GM12878 (cell line): Measurements from ENCODE around the gene RAB25. TPM values are rescaled to one million over a fixed set of nuclear protein-coding genes. Genes with fewer than 3 reads are reported as not detected.

Experiments used
- ATAC-seq: fragments of 200-7000 bp; cut with Tn5 transposase; 3 replicates; pipeline ENCODE4 v1.9.1; 2020; ENCODE audit warnings: mild to moderate bottlenecking, moderate library complexity
- BruUV-seq: library from RNA; stranded (reverse); fragments of 400-500 nt; replicated peaks from 2 replicates; lab custom pipeline; 2021; lab: Mats Ljungman, UMichigan
- CTCF ChIA-PET: fragments of 300-600 bp; sonication (Branson Sonifier 250); formaldehyde crosslinking; extraction: SDS; loops from one replicate; lab custom pipeline; 2021; ENCODE audit warnings: inconsistent platforms; lab: Yijun Ruan, JAX
- POLR2A ChIA-PET: fragments of 350-600 bp; formaldehyde crosslinking; extraction: SDS; loops from one replicate; lab custom pipeline; 2021; ENCODE audit warnings: inconsistent platforms; lab: Charles Lee
- RAD21 ChIA-PET: fragments of 300-600 bp; sonication (Branson Sonifier 250); formaldehyde crosslinking; loops from one replicate; lab custom pipeline; 2023; ENCODE audit warnings: antibody characterized with exemption; ENCODE audit not compliant: unreplicated experiment; lab: Charles Lee
- SMC1A ChIA-PET: fragments of 300-600 bp; sonication (Branson Sonifier 250); formaldehyde crosslinking; loops from one replicate; lab custom pipeline; 2023; ENCODE audit not compliant: unreplicated experiment, uncharacterized antibody; lab: Charles Lee
- DNase-seq: peaks from one replicate; pipeline ENCODE4 v3.0.0-alpha.2; 2011; ENCODE audit warnings: low read depth, low spot score
- FAIRE-seq: peaks from 3 replicates; lab custom pipeline; 2011; peaks lifted over from hg19 to GRCh38; lab: Jason Lieb, UNC
- H2AFZ ChIP-seq: 2 replicates; pipeline ENCODE4 v1.6.0; 2011; ENCODE audit warnings: low read depth, low read length, control low read depth; ENCODE audit not compliant: control insufficient read depth
- H3K27ac ChIP-seq: 2 replicates; pipeline ENCODE4 v1.5.1; 2011; ENCODE audit warnings: control low read depth; ENCODE audit not compliant: control insufficient read depth, insufficient read depth
- H3K27me3 ChIP-seq, 2 experiments: replicated peaks in 1 of 2; 2 replicates each; pipeline versions ENCODE4 v1.6.0 to v1.6.1; 2011; ENCODE audit warnings: low read length in 1 of 2; ENCODE audit not compliant: control insufficient read depth in 2 of 2, insufficient read depth in 2 of 2
- H3K36me3 ChIP-seq, 2 experiments: 2 replicates each; pipeline ENCODE4 v1.5.1; 2011; ENCODE audit warnings: low read length in 1 of 2; ENCODE audit not compliant: control insufficient read depth in 2 of 2, insufficient read depth in 2 of 2
- H3K4me1 ChIP-seq: 2 replicates; pipeline ENCODE4 v1.6.1; 2011; ENCODE audit warnings: mild to moderate bottlenecking, low read length, moderate library complexity, mixed read lengths; ENCODE audit not compliant: control insufficient read depth, insufficient read depth
- H3K4me2 ChIP-seq: 2 replicates; pipeline ENCODE4 v1.6.0; 2011; ENCODE audit warnings: control low read depth; ENCODE audit not compliant: control insufficient read depth, insufficient read depth
- H3K4me3 ChIP-seq: fragments of 200-600 bp; sonication (generic); 2 replicates; pipeline ENCODE4 v1.5.1; 2016
- H3K79me2 ChIP-seq: 2 replicates; pipeline ENCODE4 v1.6.0; 2011; ENCODE audit warnings: low read length; ENCODE audit not compliant: control insufficient read depth, insufficient read depth
- H3K9ac ChIP-seq: 2 replicates; pipeline ENCODE4 v1.8.0; 2011; ENCODE audit warnings: low read length, control low read depth, mixed read lengths; ENCODE audit not compliant: control insufficient read depth, insufficient read depth
- H3K9me3 ChIP-seq: replicated peaks from 3 replicates; pipeline ENCODE4 v1.5.1; 2011; ENCODE audit warnings: mild to moderate bottlenecking, low read length; ENCODE audit not compliant: control insufficient read depth, insufficient read depth
- H4K20me1 ChIP-seq: 2 replicates; pipeline ENCODE4 v1.6.0; 2011; ENCODE audit not compliant: control insufficient read depth, insufficient read depth
- BCLAF1 ChIP-seq: fragments of 450-650 bp; IDR thresholded peaks from 2 replicates; pipeline ENCODE4 v1.6.1; 2017; ENCODE audit warnings: antibody characterized with exemption, mild to moderate bottlenecking, moderate library complexity
- CBX3 ChIP-seq: fragments of 200-600 bp; sonication (generic); IDR thresholded peaks from 2 replicates; pipeline ENCODE4 v1.6.1; 2016; ENCODE audit warnings: low read depth, borderline replicate concordance
- EGR1 ChIP-seq, 2 experiments: IDR thresholded peaks; 1 replicate in 1 of 2; 2 replicates in 1 of 2; pipeline ENCODE4 v1.6.1; 2011 to 2012; ENCODE audit warnings: low read depth in 2 of 2, low read length in 2 of 2, borderline replicate concordance in 1 of 2, mild to moderate bottlenecking in 1 of 2, moderate library complexity in 1 of 2
- GATAD2B ChIP-seq: fragments of 450-650 bp; conservative IDR thresholded peaks from 2 replicates; pipeline ENCODE4 v1.6.1; 2017; ENCODE audit warnings: low read depth, mild to moderate bottlenecking, moderate library complexity
- HCFC1 ChIP-seq: fragments of 150-350 bp; IDR thresholded peaks from 2 replicates; pipeline ENCODE4 v1.6.1; 2014; ENCODE audit warnings: low read length
- IRF3 ChIP-seq: fragments of 450-650 bp; IDR thresholded peaks from 2 replicates; pipeline ENCODE4 v1.6.1; 2014; ENCODE audit warnings: mild to moderate bottlenecking
- KAT2A ChIP-seq: conservative IDR thresholded peaks from 2 replicates; pipeline ENCODE4 v1.6.1; 2011; ENCODE audit warnings: low read depth, low read length; ENCODE audit not compliant: control insufficient read depth
- LARP7 ChIP-seq: fragments of 450-650 bp; IDR thresholded peaks from 2 replicates; pipeline ENCODE4 v1.6.1; 2017; ENCODE audit warnings: mild to moderate bottlenecking
- MLLT1 ChIP-seq: fragments of 450-650 bp; IDR thresholded peaks from 2 replicates; pipeline ENCODE4 v1.6.1; 2016; ENCODE audit warnings: mild to moderate bottlenecking
- POLR2A ChIP-seq: IDR thresholded peaks from 2 replicates; pipeline ENCODE4 v1.6.1; 2011; ENCODE audit warnings: low read depth, mild to moderate bottlenecking, low read length
- RELA ChIP-seq: fragments of 450-650 bp; IDR thresholded peaks from 2 replicates; pipeline ENCODE4 v1.8.0; 2014; ENCODE audit warnings: borderline replicate concordance; ENCODE audit not compliant: partially characterized antibody
- SMAD1 ChIP-seq: fragments of 450-650 bp; IDR thresholded peaks from 2 replicates; pipeline ENCODE4 v1.6.1; 2018; ENCODE audit warnings: mild to moderate bottlenecking, low read depth; ENCODE audit not compliant: partially characterized antibody
- SMC3 ChIP-seq: IDR thresholded peaks from 2 replicates; pipeline ENCODE4 v1.6.1; 2011; ENCODE audit warnings: low read length, improper control_type of control experiment, borderline replicate concordance
- STAT3 ChIP-seq: IDR thresholded peaks from 2 replicates; pipeline ENCODE4 v1.6.1; 2011; ENCODE audit warnings: low read depth, low read length, improper control_type of control experiment
- SUZ12 ChIP-seq: fragments of 200-600 bp; sonication (generic); IDR thresholded peaks from one replicate; pipeline ENCODE4 v1.6.1; 2018; ENCODE audit warnings: antibody characterized with exemption, mild to moderate bottlenecking; ENCODE audit not compliant: unreplicated experiment
- ZNF24 ChIP-seq: fragments of 450-650 bp; IDR thresholded peaks from 2 replicates; pipeline ENCODE4 v1.6.1; 2017; ENCODE audit warnings: antibody characterized with exemption, mild to moderate bottlenecking
- ZSCAN29 ChIP-seq: fragments of 450-650 bp; IDR thresholded peaks from 2 replicates; pipeline ENCODE4 v1.6.1; 2017; ENCODE audit warnings: mild to moderate bottlenecking, moderate library complexity
- WGBS: methylation state at CpG from one replicate; pipeline ENCODE4 v1.1.6; 2016; ENCODE audit warnings: low lambda C conversion rate; ENCODE audit not compliant: insufficient replicate concordance, insufficient coverage; ENCODE audit errors: missing lambda C conversion rate; 5-methylcytosine and 5-hydroxymethylcytosine counted together
- in situ Hi-C: fragments of 300-500 bp; cut with MboI; formaldehyde crosslinking; loops from 9 replicates; pipeline ENCODE4 v1.14.3; 2018; ENCODE audit warnings: mixed read lengths
- intact Hi-C: fragments of 100-400 bp; cut with micrococcal nuclease; formaldehyde crosslinking; loops from one replicate; pipeline ENCODE4 v1.14.2; 2022; ENCODE audit not compliant: unreplicated experiment
- polyA plus RNA-seq, 11 experiments: library from polyadenylated mRNA; depleted of rRNA in 4 of 11; unstranded in 6 of 11; stranded (reverse) in 5 of 11; fragments of >200 nt; fragmentation: Nextera tagmentation in 4 of 11; fragmentation: Illumina TruSeq in 1 of 11; extraction: Ambion mirVana in 4 of 11; extraction: Trizol in 1 of 11; gene quantifications; 1 replicate in 1 of 11; 2 replicates in 10 of 11; pipeline versions ENCODE4 v1.2.1 to v1.2.3, GENCODE V29; 2011 to 2016; ENCODE audit warnings: inconsistent platforms in 2 of 11, missing spikeins in 2 of 11, low read depth in 1 of 11
- total RNA-seq, 4 experiments: library from RNA; depleted of rRNA in 3 of 4; stranded (reverse); fragments of >200 nt in 3 of 4; fragmentation: Illumina TruSeq in 1 of 4; extraction: Trizol in 1 of 4; gene quantifications; 2 replicates each; pipeline versions ENCODE4 v1.2.1 to v1.2.3, GENCODE V29; 2013 to 2021

RAB25 gene
- total and polyA plus RNA-seq, 10 of the 15 experiments (the other 5 are each of a cell fraction or from before 2014, with no cell fraction given), result 0.16 to 0.36 (median 0.22) TPM; not detected in 7

GRCh38 chr1:156024801-156025200 lies 36.2 kb upstream of the RAB25 start:
- in situ Hi-C loops (no loop called here), intact Hi-C loops (no loop called here)
- TF ChIP-seq ZNF24 (no peak), EGR1 (IDR thresholded peaks at IDR 0.05; ENCODE audit: borderline replicate concordance in 1 of 2, low read depth in 2 of 2, low read length in 2 of 2) (no peak), SMAD1 (no peak), SMC3 (no peak), MLLT1 (no peak), IRF3 (no peak), SUZ12 (no peak), KAT2A (no peak), RELA (no peak), LARP7 (no peak), ZSCAN29 (no peak), BCLAF1 (no peak), HCFC1 (no peak), GATAD2B (no peak), POLR2A (no peak), STAT3 (no peak), CBX3 (no peak)
- H3K9me3 ChIP-seq, result no peaks in the 10 kb centered on the region
- no peak for FAIRE-seq
- SMC1A ChIA-PET, result interaction anchor here (1.0 to 1.2 kb wide), 2 partner anchors 25 to 41 kb away, joined by 3 read pairs; no protein-coding TSS in a partner anchor
- no TSS peak for BruUV-seq
- no peak overlapping the region for H2AFZ ChIP-seq
- no peak overlapping the region for H3K4me2 ChIP-seq
- POLR2A ChIA-PET, result interaction anchor here (1.0 to 1.5 kb wide), 2 partner anchors 26 to 66 kb away, joined by 3 to 4 read pairs; no protein-coding TSS in a partner anchor
- RAD21 ChIA-PET, result no interaction called here
- H3K4me3 ChIP-seq, result no peak overlapping the region
- CTCF ChIA-PET, result interaction anchor here (0.9 to 1.4 kb wide), 5 partner anchors 35 to 199 kb away, joined by 3 to 6 read pairs (median 3); no protein-coding TSS in a partner anchor
- H3K27me3 ChIP-seq, result no peaks in the 10 kb centered on the region; a peak in 1 of 4 replicates
- H3K27ac ChIP-seq, result no peak overlapping the region
- peaks cover 2% of the 10 kb centered on the region for H3K4me1 ChIP-seq
- no peak for ATAC-seq
- H3K79me2 ChIP-seq, result peaks cover 10% of the 10 kb centered on the region
- no peak for DNase-seq
- no peaks in the 10 kb centered on the region for H3K36me3 ChIP-seq
- 62% methylated on average over 5 of the region's 5 CpGs for WGBS
- no peak overlapping the region for H3K9ac ChIP-seq
- H4K20me1 ChIP-seq, result no peaks in the 10 kb centered on the region
